ENCODE measurements around the gene SLC4A2. TPM values are rescaled to one million over a fixed set of nuclear protein-coding genes. Genes with fewer than 3 reads are reported as not detected.
A peak's percentile ranks its signal among the peaks of the same experiment; 100 is the strongest.

Gene SLC4A2
- total and polyA plus RNA-seq, 5 donors from 2014 or later, result 11.6 to 71.7 (median 13.0) TPM

DNA sequence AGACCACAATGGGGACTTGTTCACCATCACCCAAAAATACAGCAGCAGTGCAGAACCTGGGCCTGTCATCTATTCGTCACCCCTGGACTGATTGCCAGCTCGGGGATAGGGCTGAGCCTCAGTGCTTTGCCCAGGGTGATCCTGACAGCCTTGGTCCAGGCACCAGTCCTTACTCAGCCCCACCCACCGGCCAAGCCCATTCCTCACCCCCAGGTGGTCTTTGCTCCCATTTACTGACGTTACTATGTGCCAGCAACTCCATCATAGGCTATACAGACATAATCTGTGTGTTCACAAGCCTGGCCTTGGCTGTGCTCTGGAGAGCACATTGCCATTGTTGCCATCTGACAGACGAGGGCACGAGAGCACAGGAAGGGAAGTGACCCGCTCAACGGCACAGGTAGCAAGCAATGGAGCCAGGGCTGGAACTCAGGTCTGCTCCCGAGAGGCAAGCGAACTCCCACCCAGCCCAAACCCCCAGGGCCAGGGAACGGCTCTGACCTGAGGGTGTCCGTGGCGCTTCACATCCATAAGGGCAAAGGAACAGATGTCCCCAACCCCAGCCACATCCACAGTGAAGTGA lies 41.9 kb upstream of the SLC4A2 start:
- DNase-seq (no peak), ATAC-seq (ENCODE audit: low read depth in 2 of 2) (no peak)
- Histone ChIP-seq H3K36me3 (ENCODE audit: control insufficient read depth, insufficient read depth, low read length) (no peaks in the 10 kb centered on the region), H3K9me3 (ENCODE audit: control insufficient read depth in 2 of 2, low read length in 2 of 2) (no peaks in the 10 kb centered on the region), H3K27me3 (ENCODE audit: control insufficient read depth, insufficient read depth, low read length) (peaks cover 5% of the 10 kb centered on the region), H3K27ac (ENCODE audit: insufficient read depth, low read length, poor library complexity, severe bottlenecking) (peak overlapping the region; percentile 63), H3K4me1 (ENCODE audit: control insufficient read depth, insufficient read depth, low read length, poor library complexity, severe bottlenecking) (peaks cover 65% of the 10 kb centered on the region), H3K4me3 (ENCODE audit: low read depth, low read length) (no peak overlapping the region)
- Mint-ChIP-seq H3K4me1 (peaks cover 19 to 69% (median 41%) of the 10 kb centered on the region in 4 donors), H3K27ac (peak overlapping the region; percentile 89 to 95 (median 94)), H3K36me3 (peaks cover 10% of the 10 kb centered on the region), H3K4me3 (peak overlapping the region; percentile 84 to 89 (median 89)), H3K27me3 (peaks cover 40% of the 10 kb centered on the region), H3K9me3 (peaks cover 0 to 4% (median 2%) of the 10 kb centered on the region in 7 donors)

- Histone ChIP-seq H3K4me3 (ENCODE audit: low read depth, low read length) (peak overlapping the region; percentile 19), H3K36me3 (ENCODE audit: control insufficient read depth, insufficient read depth, low read length) (no peaks in the 10 kb centered on the region), H3K4me1 (ENCODE audit: control insufficient read depth, insufficient read depth, low read length, poor library complexity, severe bottlenecking) (peaks cover 59% of the 10 kb centered on the region), H3K27ac (ENCODE audit: insufficient read depth, low read length, poor library complexity, severe bottlenecking) (peak overlapping the region; percentile 63), H3K27me3 (ENCODE audit: control insufficient read depth, insufficient read depth, low read length) (peaks cover 5% of the 10 kb centered on the region), H3K9me3 (ENCODE audit: control insufficient read depth in 2 of 2, low read length in 2 of 2) (no peaks in the 10 kb centered on the region)
- Mint-ChIP-seq H3K9me3 (peaks cover 0 to 4% (median 0%) of the 10 kb centered on the region in 7 donors), H3K27ac (peak overlapping the region; percentile 89 to 95 (median 94)), H3K4me3 (peak overlapping the region; percentile 84 to 89 (median 89)), H3K27me3 (peaks cover 43% of the 10 kb centered on the region), H3K36me3 (peaks cover 7% of the 10 kb centered on the region), H3K4me1 (peaks cover 19 to 64% (median 38%) of the 10 kb centered on the region in 4 donors)
- ATAC-seq (ENCODE audit: low read depth in 2 of 2), result peak; percentile 59 to 62
- DNase-seq, result peak; percentile 71 to 82 (median 80)
These were observed 41.4 kb upstream of the SLC4A2 start for GRCh38 chr7:151017953-151018420.

- Histone ChIP-seq H3K9me3 (ENCODE audit: control insufficient read depth in 2 of 2, low read length in 2 of 2) (no peaks in the 10 kb centered on the region), H3K27me3 (ENCODE audit: control insufficient read depth, insufficient read depth, low read length) (peaks cover 5% of the 10 kb centered on the region), H3K27ac (ENCODE audit: insufficient read depth, low read length, poor library complexity, severe bottlenecking) (no peak overlapping the region), H3K36me3 (ENCODE audit: control insufficient read depth, insufficient read depth, low read length) (no peaks in the 10 kb centered on the region), H3K4me3 (ENCODE audit: low read depth, low read length) (no peak overlapping the region), H3K4me1 (ENCODE audit: control insufficient read depth, insufficient read depth, low read length, poor library complexity, severe bottlenecking) (peaks cover 54% of the 10 kb centered on the region)
- H3K4me3 Mint-ChIP-seq, result peak overlapping the region; percentile 84 to 89 (median 89)
- peak overlapping the region; percentile 89 to 95 (median 94) for H3K27ac Mint-ChIP-seq
- peaks cover 46% of the 10 kb centered on the region for H3K27me3 Mint-ChIP-seq
- peaks cover 7% of the 10 kb centered on the region for H3K36me3 Mint-ChIP-seq
- peaks cover 19 to 60% (median 38%) of the 10 kb centered on the region in 4 donors for H3K4me1 Mint-ChIP-seq
- H3K9me3 Mint-ChIP-seq, result peaks cover 0 to 4% (median 0%) of the 10 kb centered on the region in 7 donors
- peak; percentile 37 to 39 for ATAC-seq (ENCODE audit: low read depth in 2 of 2)
- DNase-seq, result peak; percentile 42 to 62 (median 60)
These were observed 40.8 kb upstream of the SLC4A2 start for GRCh38 chr7:151018421-151019129.

DNA sequence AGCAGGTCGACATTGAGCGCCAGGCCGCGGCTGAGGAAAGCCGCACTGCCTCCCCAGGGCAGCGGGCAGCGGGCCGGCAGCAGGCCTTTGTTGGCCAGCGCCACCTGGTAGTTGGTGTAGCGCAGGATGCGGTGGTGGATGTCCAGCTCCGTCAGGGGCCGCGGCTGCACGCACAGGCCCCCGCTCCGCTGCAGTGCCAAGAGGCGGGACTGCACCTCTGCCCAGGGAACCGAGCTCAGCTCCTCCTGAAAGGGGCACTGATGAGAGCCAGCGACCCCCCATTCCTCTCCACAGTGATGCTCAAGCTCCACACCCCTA lies 40.3 kb upstream of the SLC4A2 start:
- peaks cover 0 to 3% (median 0%) of the 10 kb centered on the region in 7 donors for H3K9me3 Mint-ChIP-seq
- Histone ChIP-seq H3K4me1 (ENCODE audit: control insufficient read depth, insufficient read depth, low read length, poor library complexity, severe bottlenecking) (peaks cover 48% of the 10 kb centered on the region), H3K4me3 (ENCODE audit: low read depth, low read length) (no peak overlapping the region), H3K27me3 (ENCODE audit: control insufficient read depth, insufficient read depth, low read length) (peaks cover 5% of the 10 kb centered on the region), H3K36me3 (ENCODE audit: control insufficient read depth, insufficient read depth, low read length) (no peaks in the 10 kb centered on the region), H3K9me3 (ENCODE audit: control insufficient read depth in 2 of 2, low read length in 2 of 2) (no peaks in the 10 kb centered on the region), H3K27ac (ENCODE audit: insufficient read depth, low read length, poor library complexity, severe bottlenecking) (no peak overlapping the region)
- H3K4me1 Mint-ChIP-seq, result peaks cover 18 to 55% (median 35%) of the 10 kb centered on the region in 4 donors
- peak overlapping the region in 1 of 3 donors; percentile 87 for H3K27ac Mint-ChIP-seq
- H3K36me3 Mint-ChIP-seq, result peaks cover 7% of the 10 kb centered on the region
- DNase-seq, result no peak
- H3K4me3 Mint-ChIP-seq, result peak overlapping the region; percentile 80 to 91 (median 85)
- H3K27me3 Mint-ChIP-seq, result peaks cover 41% of the 10 kb centered on the region
- ATAC-seq (ENCODE audit: low read depth in 2 of 2), result no peak

DNA sequence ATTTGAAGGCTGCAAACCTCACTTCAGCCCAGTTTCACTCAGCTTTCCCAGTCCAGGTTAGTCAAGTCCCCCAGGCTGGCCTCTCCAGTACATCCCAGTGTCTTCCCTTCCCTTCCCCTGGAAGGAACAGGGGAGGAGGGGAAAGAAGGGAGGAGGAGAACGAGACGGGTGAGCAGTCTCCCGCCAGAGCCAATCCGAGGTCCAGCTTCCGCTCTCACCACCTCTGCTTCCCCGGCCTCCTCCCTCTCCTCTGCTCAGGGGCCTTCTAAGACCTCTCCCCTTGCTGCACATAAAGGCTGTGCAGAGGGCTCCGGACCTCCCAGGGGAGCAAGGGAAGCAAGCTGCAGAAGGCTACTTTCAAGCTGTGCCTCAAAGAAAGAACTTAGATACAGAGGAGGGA lies 39.2 kb upstream of the SLC4A2 start:
- H3K4me3 ChIP-seq (ENCODE audit: low read depth, low read length), result no peak overlapping the region
- Mint-ChIP-seq H3K27me3 (peaks cover 44% of the 10 kb centered on the region), H3K4me3 (peak overlapping the region in 2 of 4 donors; percentile 79 to 89), H3K4me1 (peaks cover 9 to 44% (median 25%) of the 10 kb centered on the region in 4 donors), H3K27ac (peak overlapping the region in 1 of 3 donors; percentile 26), H3K36me3 (peaks cover 3% of the 10 kb centered on the region), H3K9me3 (peaks cover 0 to 3% (median 0%) of the 10 kb centered on the region in 7 donors)
- peaks cover 37% of the 10 kb centered on the region for H3K4me1 ChIP-seq (ENCODE audit: control insufficient read depth, insufficient read depth, low read length, poor library complexity, severe bottlenecking)
- H3K27ac ChIP-seq (ENCODE audit: insufficient read depth, low read length, poor library complexity, severe bottlenecking), result no peak overlapping the region
- no peaks in the 10 kb centered on the region for H3K36me3 ChIP-seq (ENCODE audit: control insufficient read depth, insufficient read depth, low read length)
- peaks cover 5% of the 10 kb centered on the region for H3K27me3 ChIP-seq (ENCODE audit: control insufficient read depth, insufficient read depth, low read length)
- DNase-seq (no peak), ATAC-seq (ENCODE audit: low read depth in 2 of 2) (no peak)
- no peaks in the 10 kb centered on the region for H3K9me3 ChIP-seq (ENCODE audit: control insufficient read depth in 2 of 2, low read length in 2 of 2)

DNA sequence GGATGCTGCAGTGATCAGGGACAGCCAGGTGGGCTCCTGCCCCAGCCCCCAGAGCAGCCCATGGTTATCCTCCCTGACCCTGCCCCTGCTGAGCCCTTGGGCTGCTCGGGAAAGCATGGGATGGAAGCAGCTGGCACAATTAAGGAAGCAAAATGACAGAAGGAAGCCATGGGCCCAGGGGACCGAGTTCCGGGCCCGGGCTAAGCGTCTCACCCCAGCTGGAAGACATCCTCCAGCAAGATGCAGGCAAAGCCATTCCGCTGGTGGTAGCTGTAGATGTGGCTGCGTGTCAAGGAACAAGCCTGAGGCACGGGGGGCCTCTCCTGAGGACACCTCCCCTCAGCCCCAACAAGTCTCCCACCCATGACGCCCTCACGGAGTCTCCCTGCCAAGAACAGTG lies 36.2 kb upstream of the SLC4A2 start:
- ATAC-seq (ENCODE audit: low read depth in 2 of 2) (no peak), DNase-seq (no peak)
- Mint-ChIP-seq H3K4me3 (peak overlapping the region in 1 of 4 donors; percentile 1), H3K4me1 (peaks cover 6 to 29% (median 15%) of the 10 kb centered on the region in 4 donors), H3K36me3 (no peaks in the 10 kb centered on the region), H3K9me3 (peaks cover 0 to 3% (median 0%) of the 10 kb centered on the region in 7 donors), H3K27me3 (peaks cover 45% of the 10 kb centered on the region), H3K27ac (peak overlapping the region in 1 of 3 donors; percentile 60)
- Histone ChIP-seq H3K4me3 (ENCODE audit: low read depth, low read length) (no peak overlapping the region), H3K27me3 (ENCODE audit: control insufficient read depth, insufficient read depth, low read length) (peaks cover 5% of the 10 kb centered on the region), H3K27ac (ENCODE audit: insufficient read depth, low read length, poor library complexity, severe bottlenecking) (no peak overlapping the region), H3K36me3 (ENCODE audit: control insufficient read depth, insufficient read depth, low read length) (no peaks in the 10 kb centered on the region), H3K9me3 (ENCODE audit: control insufficient read depth in 2 of 2, low read length in 2 of 2) (no peaks in the 10 kb centered on the region), H3K4me1 (ENCODE audit: control insufficient read depth, insufficient read depth, low read length, poor library complexity, severe bottlenecking) (peaks cover 12% of the 10 kb centered on the region)

GRCh38 chr7:151024435-151025056 lies 34.8 kb upstream of the SLC4A2 start, which contains the start of gene ATG9B:
TSS of gene ATG9B (minus strand) at chr7:151024494. CDS start at chr7:151024423, 71 bp downstream.
- no peaks in the 10 kb centered on the region for H3K9me3 ChIP-seq (ENCODE audit: control insufficient read depth in 2 of 2, low read length in 2 of 2)
- Mint-ChIP-seq H3K36me3 (no peaks in the 10 kb centered on the region), H3K4me3 (peak within 1 kb of the TSS in 2 of 4 donors; percentile 1 to 7), H3K27ac (peak within 1 kb of the TSS in 1 of 3 donors; percentile 17), H3K9me3 (no peaks in the 10 kb centered on the region), H3K27me3 (peaks cover 35% of the 10 kb centered on the region), H3K4me1 (peaks cover 8 to 31% (median 15%) of the 10 kb centered on the region in 4 donors)
- peaks cover 10% of the 10 kb centered on the region for H3K4me1 ChIP-seq (ENCODE audit: control insufficient read depth, insufficient read depth, low read length, poor library complexity, severe bottlenecking)
- DNase-seq (no peak), ATAC-seq (ENCODE audit: low read depth in 2 of 2) (no peak)
- no peaks in the 10 kb centered on the region for H3K36me3 ChIP-seq (ENCODE audit: control insufficient read depth, insufficient read depth, low read length)
- peaks cover 5% of the 10 kb centered on the region for H3K27me3 ChIP-seq (ENCODE audit: control insufficient read depth, insufficient read depth, low read length)
- no peak within 1 kb of the TSS for H3K4me3 ChIP-seq (ENCODE audit: low read depth, low read length)
- H3K27ac ChIP-seq (ENCODE audit: insufficient read depth, low read length, poor library complexity, severe bottlenecking), result no peak within 1 kb of the TSS
